GM12878 (cell line): ENCODE measurements around the gene MDM4. TPM values are rescaled to one million over a fixed set of nuclear protein-coding genes. Genes with fewer than 3 reads are reported as not detected.

ENCODE experiments used
- ATAC-seq: fragments of 200-7000 bp; cut with Tn5 transposase; 3 replicates; pipeline ENCODE4 v1.9.1; 2020; ENCODE audit warnings: mild to moderate bottlenecking, moderate library complexity
- BruUV-seq: library from RNA; stranded (reverse); fragments of 400-500 nt; replicated peaks from 2 replicates; lab custom pipeline; 2021; lab: Mats Ljungman, UMichigan
- CTCF ChIA-PET: fragments of 300-600 bp; sonication (Branson Sonifier 250); formaldehyde crosslinking; extraction: SDS; loops from one replicate; lab custom pipeline; 2021; ENCODE audit warnings: inconsistent platforms; lab: Yijun Ruan, JAX
- POLR2A ChIA-PET: fragments of 350-600 bp; formaldehyde crosslinking; extraction: SDS; loops from one replicate; lab custom pipeline; 2021; ENCODE audit warnings: inconsistent platforms; lab: Charles Lee
- RAD21 ChIA-PET: fragments of 300-600 bp; sonication (Branson Sonifier 250); formaldehyde crosslinking; loops from one replicate; lab custom pipeline; 2023; ENCODE audit warnings: antibody characterized with exemption; ENCODE audit not compliant: unreplicated experiment; lab: Charles Lee
- SMC1A ChIA-PET: fragments of 300-600 bp; sonication (Branson Sonifier 250); formaldehyde crosslinking; loops from one replicate; lab custom pipeline; 2023; ENCODE audit not compliant: unreplicated experiment, uncharacterized antibody; lab: Charles Lee
- DNase-seq: peaks from one replicate; pipeline ENCODE4 v3.0.0-alpha.2; 2011; ENCODE audit warnings: low read depth, low spot score
- FAIRE-seq: peaks from 3 replicates; lab custom pipeline; 2011; peaks lifted over from hg19 to GRCh38; lab: Jason Lieb, UNC
- H2AFZ ChIP-seq: 2 replicates; pipeline ENCODE4 v1.6.0; 2011; ENCODE audit warnings: low read depth, low read length, control low read depth; ENCODE audit not compliant: control insufficient read depth
- H3K27ac ChIP-seq: 2 replicates; pipeline ENCODE4 v1.5.1; 2011; ENCODE audit warnings: control low read depth; ENCODE audit not compliant: control insufficient read depth, insufficient read depth
- H3K27me3 ChIP-seq, 2 experiments: replicated peaks in 1 of 2; 2 replicates each; pipeline versions ENCODE4 v1.6.0 to v1.6.1; 2011; ENCODE audit warnings: low read length in 1 of 2; ENCODE audit not compliant: control insufficient read depth in 2 of 2, insufficient read depth in 2 of 2
- H3K36me3 ChIP-seq, 2 experiments: 2 replicates each; pipeline ENCODE4 v1.5.1; 2011; ENCODE audit warnings: low read length in 1 of 2; ENCODE audit not compliant: control insufficient read depth in 2 of 2, insufficient read depth in 2 of 2
- H3K4me1 ChIP-seq: 2 replicates; pipeline ENCODE4 v1.6.1; 2011; ENCODE audit warnings: mild to moderate bottlenecking, low read length, moderate library complexity, mixed read lengths; ENCODE audit not compliant: control insufficient read depth, insufficient read depth
- H3K4me2 ChIP-seq: 2 replicates; pipeline ENCODE4 v1.6.0; 2011; ENCODE audit warnings: control low read depth; ENCODE audit not compliant: control insufficient read depth, insufficient read depth
- H3K4me3 ChIP-seq: fragments of 200-600 bp; sonication (generic); 2 replicates; pipeline ENCODE4 v1.5.1; 2016
- H3K79me2 ChIP-seq: 2 replicates; pipeline ENCODE4 v1.6.0; 2011; ENCODE audit warnings: low read length; ENCODE audit not compliant: control insufficient read depth, insufficient read depth
- H3K9ac ChIP-seq: 2 replicates; pipeline ENCODE4 v1.8.0; 2011; ENCODE audit warnings: low read length, control low read depth, mixed read lengths; ENCODE audit not compliant: control insufficient read depth, insufficient read depth
- H3K9me3 ChIP-seq: replicated peaks from 3 replicates; pipeline ENCODE4 v1.5.1; 2011; ENCODE audit warnings: mild to moderate bottlenecking, low read length; ENCODE audit not compliant: control insufficient read depth, insufficient read depth
- H4K20me1 ChIP-seq: 2 replicates; pipeline ENCODE4 v1.6.0; 2011; ENCODE audit not compliant: control insufficient read depth, insufficient read depth
- CBFB ChIP-seq: IDR thresholded peaks from 2 replicates; pipeline ENCODE4 v1.6.1; 2016; ENCODE audit warnings: antibody characterized with exemption, low read depth
- CREB1 ChIP-seq: IDR thresholded peaks from 2 replicates; pipeline ENCODE4 v1.6.1; 2012; ENCODE audit warnings: low read depth, mild to moderate bottlenecking, inconsistent platforms
- EED ChIP-seq: sonication (generic); IDR thresholded peaks from 2 replicates; pipeline ENCODE4 v1.6.1; 2016; ENCODE audit warnings: antibody characterized with exemption, low read depth
- HDAC6 ChIP-seq: fragments of 200-600 bp; sonication (generic); IDR thresholded peaks from one replicate; pipeline ENCODE4 v1.8.0; 2017; ENCODE audit warnings: antibody characterized with exemption; ENCODE audit not compliant: unreplicated experiment
- HDGF ChIP-seq: fragments of 450-650 bp; IDR thresholded peaks from 2 replicates; pipeline ENCODE4 v1.6.1; 2016; ENCODE audit warnings: antibody characterized with exemption
- IRF4 ChIP-seq: IDR thresholded peaks from 2 replicates; pipeline ENCODE4 v1.6.1; 2011; ENCODE audit warnings: low read depth, low read length
- KAT2A ChIP-seq: conservative IDR thresholded peaks from 2 replicates; pipeline ENCODE4 v1.6.1; 2011; ENCODE audit warnings: low read depth, low read length; ENCODE audit not compliant: control insufficient read depth
- PAX8 ChIP-seq: fragments of 450-650 bp; IDR thresholded peaks from 2 replicates; pipeline ENCODE4 v1.6.1; 2017; ENCODE audit warnings: mild to moderate bottlenecking, moderate library complexity
- POU2F2 ChIP-seq: IDR thresholded peaks from 3 replicates; pipeline ENCODE4 v1.6.1; 2011; ENCODE audit warnings: low read depth, mild to moderate bottlenecking, low read length, borderline replicate concordance
- RCOR1 ChIP-seq: conservative IDR thresholded peaks from 2 replicates; pipeline ENCODE4 v1.6.1; 2012; ENCODE audit warnings: low read depth, low read length, improper control_type of control experiment
- RFX5 ChIP-seq: IDR thresholded peaks from 2 replicates; pipeline ENCODE4 v1.6.1; 2011; ENCODE audit warnings: low read depth, low read length, improper control_type of control experiment
- SIX5 ChIP-seq: IDR thresholded peaks from 2 replicates; pipeline ENCODE4 v1.6.1; 2011; ENCODE audit warnings: mild to moderate bottlenecking, low read depth, low read length, moderate library complexity; ENCODE audit not compliant: severe bottlenecking
- SMARCA5 ChIP-seq: fragments of 450-650 bp; IDR thresholded peaks from 2 replicates; pipeline ENCODE4 v1.6.1; 2017; ENCODE audit warnings: mild to moderate bottlenecking
- SREBF1 ChIP-seq: IDR thresholded peaks from 2 replicates; pipeline ENCODE4 v1.6.1; 2012; ENCODE audit warnings: mild to moderate bottlenecking, low read length
- STAT3 ChIP-seq: IDR thresholded peaks from 2 replicates; pipeline ENCODE4 v1.6.1; 2011; ENCODE audit warnings: low read depth, low read length, improper control_type of control experiment
- TBL1XR1 ChIP-seq: IDR thresholded peaks from 2 replicates; pipeline ENCODE4 v1.6.1; 2012; ENCODE audit warnings: low read depth, low read length, improper control_type of control experiment
- TCF12 ChIP-seq: IDR thresholded peaks from 2 replicates; pipeline ENCODE4 v1.6.1; 2011; ENCODE audit warnings: low read depth, mild to moderate bottlenecking, low read length
- YBX1 ChIP-seq: fragments of 450-650 bp; IDR thresholded peaks from 2 replicates; pipeline ENCODE4 v1.6.1; 2016; ENCODE audit warnings: antibody characterized with exemption
- ZNF217 ChIP-seq: fragments of 450-650 bp; IDR thresholded peaks from 2 replicates; pipeline ENCODE4 v1.6.1; 2017; ENCODE audit warnings: antibody characterized with exemption, mild to moderate bottlenecking
- ZNF24 ChIP-seq: fragments of 450-650 bp; IDR thresholded peaks from 2 replicates; pipeline ENCODE4 v1.6.1; 2017; ENCODE audit warnings: antibody characterized with exemption, mild to moderate bottlenecking
- ZNF274 ChIP-seq: IDR thresholded peaks from one replicate; pipeline ENCODE4 v1.8.0; 2011; ENCODE audit not compliant: insufficient read length, insufficient read depth
- WGBS: methylation state at CpG from one replicate; pipeline ENCODE4 v1.1.6; 2016; ENCODE audit warnings: low lambda C conversion rate; ENCODE audit not compliant: insufficient replicate concordance, insufficient coverage; ENCODE audit errors: missing lambda C conversion rate; 5-methylcytosine and 5-hydroxymethylcytosine counted together
- in situ Hi-C: fragments of 300-500 bp; cut with MboI; formaldehyde crosslinking; loops from 9 replicates; pipeline ENCODE4 v1.14.3; 2018; ENCODE audit warnings: mixed read lengths
- intact Hi-C: fragments of 100-400 bp; cut with micrococcal nuclease; formaldehyde crosslinking; loops from one replicate; pipeline ENCODE4 v1.14.2; 2022; ENCODE audit not compliant: unreplicated experiment
- polyA plus RNA-seq, 11 experiments: library from polyadenylated mRNA; depleted of rRNA in 4 of 11; unstranded in 6 of 11; stranded (reverse) in 5 of 11; fragments of >200 nt; fragmentation: Nextera tagmentation in 4 of 11; fragmentation: Illumina TruSeq in 1 of 11; extraction: Ambion mirVana in 4 of 11; extraction: Trizol in 1 of 11; gene quantifications; 1 replicate in 1 of 11; 2 replicates in 10 of 11; pipeline versions ENCODE4 v1.2.1 to v1.2.3, GENCODE V29; 2011 to 2016; ENCODE audit warnings: inconsistent platforms in 2 of 11, missing spikeins in 2 of 11, low read depth in 1 of 11
- total RNA-seq, 4 experiments: library from RNA; depleted of rRNA in 3 of 4; stranded (reverse); fragments of >200 nt in 3 of 4; fragmentation: Illumina TruSeq in 1 of 4; extraction: Trizol in 1 of 4; gene quantifications; 2 replicates each; pipeline versions ENCODE4 v1.2.1 to v1.2.3, GENCODE V29; 2013 to 2021
- TF ChIP-seq, protein P1 (sequence below): fragments of 150-350 bp; IDR thresholded peaks from 2 replicates; pipeline ENCODE4 v1.6.1; 2016; ENCODE audit warnings: low read depth, low read length

MDM4 gene
- total and polyA plus RNA-seq, 10 of the 15 experiments (the other 5 are each of a cell fraction or from before 2014, with no cell fraction given): 2.5 to 74.4 (median 22.7) TPM

DNA sequence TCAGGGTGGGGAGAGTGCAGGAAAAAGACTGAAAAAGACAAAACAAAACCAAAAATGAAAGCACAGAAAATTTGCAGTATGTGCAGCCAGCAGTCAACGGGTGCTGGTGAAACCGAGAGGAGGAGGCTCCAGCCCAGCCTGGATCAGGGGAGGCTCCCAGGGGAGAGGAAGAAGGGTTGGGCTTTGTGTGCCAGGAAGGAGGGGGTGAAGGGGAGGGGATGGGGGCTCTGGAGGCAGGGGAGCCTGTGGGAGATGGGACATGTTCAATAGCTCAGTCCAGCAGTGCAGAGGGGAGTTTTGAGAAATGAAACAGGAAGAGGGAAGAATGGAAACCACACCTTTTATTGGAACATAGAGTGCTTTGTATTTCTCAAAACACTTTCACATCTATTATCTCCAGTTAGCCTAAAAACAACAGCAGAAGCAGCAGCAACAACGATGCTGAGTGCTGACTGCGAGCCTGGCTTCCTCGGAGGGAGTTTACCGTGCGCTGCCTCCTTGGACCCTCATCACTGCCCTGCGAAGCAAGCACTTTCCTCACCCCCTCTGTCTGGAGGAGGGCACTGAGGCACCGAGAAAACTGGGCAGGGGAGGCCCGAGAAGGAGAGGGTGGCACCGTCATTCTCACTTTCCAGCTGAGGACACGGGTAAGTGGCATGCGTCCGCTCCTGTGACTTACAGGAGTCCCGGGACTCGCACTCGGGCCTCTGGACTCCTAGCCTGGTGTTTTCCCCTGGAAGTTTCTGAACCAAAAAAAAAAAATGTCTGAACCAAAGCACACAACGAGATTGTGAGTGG, 62.9 kb downstream of the MDM4 start:
- peak; percentile 65 for DNase-seq
- no peaks in the 10 kb centered on the region for H4K20me1 ChIP-seq
- H3K27ac ChIP-seq: peak overlapping the region; percentile 52
- ChIA-PET RAD21 (interaction anchor here (0.5 to 4.5 kb wide), 11 partner anchors 13 to 1787 kb away, joined by 3 to 30 read pairs (median 5); partner anchors contain the start of gene MDM4), SMC1A (interaction anchor here (0.6 to 4.1 kb wide), 11 partner anchors 10 to 185 kb away, joined by 3 to 23 read pairs (median 4); no protein-coding TSS in a partner anchor), POLR2A (interaction anchor here (1.0 to 1.9 kb wide), 7 partner anchors 14 to 228 kb away, joined by 3 to 7 read pairs (median 4); partner anchors contain the start of gene MDM4), CTCF (interaction anchor here (0.8 to 7.5 kb wide), 9 partner anchors 12 to 228 kb away, joined by 3 to 59 read pairs (median 4); no protein-coding TSS in a partner anchor)
- ATAC-seq: peak; percentile 89
- H3K4me2 ChIP-seq: peak overlapping the region; percentile 56
- H3K9ac ChIP-seq: 0 out of 2 replicates have a peak overlapping the region, but pooled peaks have one; percentile 14
- intact Hi-C loops (loop anchor here (1.0 kb wide), 1 partner anchor 14 kb away; no protein-coding TSS in a partner anchor), in situ Hi-C loops (no loop called here)
- H3K4me1 ChIP-seq: peaks cover 23% of the 10 kb centered on the region
- no TSS peak for BruUV-seq
- H3K79me2 ChIP-seq: no peaks in the 10 kb centered on the region
- FAIRE-seq: peak; percentile 78
- no peaks in the 10 kb centered on the region for H3K9me3 ChIP-seq
- 36% methylated on average over 16 of the region's 18 CpGs for WGBS
- peak overlapping the region; percentile 52; the same call in 1 of the 2 replicates for H3K4me3 ChIP-seq
- no peaks in the 10 kb centered on the region; a peak in 1 of 4 replicates for H3K36me3 ChIP-seq
- no peaks in the 10 kb centered on the region for H3K27me3 ChIP-seq
- H2AFZ ChIP-seq: peak overlapping the region; percentile 38
- TF ChIP-seq IRF4 (peak; percentile 52; the same call in 1 of the 2 replicates), POU2F2 (no peak), ZNF24 (no peak; the same call in 1 of the 2 replicates), TBL1XR1 (no peak), STAT3 (no peak), SREBF1 (no peak), CREB1 (no peak), EED (peak; percentile 90), ZNF274 (no peak), SMARCA5 (no peak), TCF12 (no peak), ZNF217 (0 out of 2 replicates have a peak, but pooled peaks have one; percentile 48), RCOR1 (no peak), SIX5 (no peak), CBFB (no peak), HDGF (peak; percentile 76), KAT2A (no peak), PAX8 (no peak), RFX5 (no peak), HDAC6 (no peak), YBX1 (no peak)
- TF ChIP-seq, protein P1, sequence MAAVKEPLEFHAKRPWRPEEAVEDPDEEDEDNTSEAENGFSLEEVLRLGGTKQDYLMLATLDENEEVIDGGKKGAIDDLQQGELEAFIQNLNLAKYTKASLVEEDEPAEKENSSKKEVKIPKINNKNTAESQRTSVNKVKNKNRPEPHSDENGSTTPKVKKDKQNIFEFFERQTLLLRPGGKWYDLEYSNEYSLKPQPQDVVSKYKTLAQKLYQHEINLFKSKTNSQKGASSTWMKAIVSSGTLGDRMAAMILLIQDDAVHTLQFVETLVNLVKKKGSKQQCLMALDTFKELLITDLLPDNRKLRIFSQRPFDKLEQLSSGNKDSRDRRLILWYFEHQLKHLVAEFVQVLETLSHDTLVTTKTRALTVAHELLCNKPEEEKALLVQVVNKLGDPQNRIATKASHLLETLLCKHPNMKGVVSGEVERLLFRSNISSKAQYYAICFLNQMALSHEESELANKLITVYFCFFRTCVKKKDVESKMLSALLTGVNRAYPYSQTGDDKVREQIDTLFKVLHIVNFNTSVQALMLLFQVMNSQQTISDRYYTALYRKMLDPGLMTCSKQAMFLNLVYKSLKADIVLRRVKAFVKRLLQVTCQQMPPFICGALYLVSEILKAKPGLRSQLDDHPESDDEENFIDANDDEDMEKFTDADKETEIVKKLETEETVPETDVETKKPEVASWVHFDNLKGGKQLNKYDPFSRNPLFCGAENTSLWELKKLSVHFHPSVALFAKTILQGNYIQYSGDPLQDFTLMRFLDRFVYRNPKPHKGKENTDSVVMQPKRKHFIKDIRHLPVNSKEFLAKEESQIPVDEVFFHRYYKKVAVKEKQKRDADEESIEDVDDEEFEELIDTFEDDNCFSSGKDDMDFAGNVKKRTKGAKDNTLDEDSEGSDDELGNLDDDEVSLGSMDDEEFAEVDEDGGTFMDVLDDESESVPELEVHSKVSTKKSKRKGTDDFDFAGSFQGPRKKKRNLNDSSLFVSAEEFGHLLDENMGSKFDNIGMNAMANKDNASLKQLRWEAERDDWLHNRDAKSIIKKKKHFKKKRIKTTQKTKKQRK: no peak
